Activated CD8-positive, alpha-beta memory T cell treated with anti-CD3 and anti-CD28 coated beads, Interleukin-2, amount 10 ng/mL, durations not matched to agents 7 days and 5 days (primary cell): ENCODE data around the gene CATSPER3. TPM values are rescaled to one million over a fixed set of nuclear protein-coding genes. Genes with fewer than 3 reads are reported as not detected.

Experiments
- ATAC-seq: fragments of 150-1000 bp; cut with Tn5 transposase; one replicate; pipeline ENCODE4 v1.10.0; 2021; ENCODE audit warnings: moderate library complexity
- CTCF ChIA-PET: fragments of 350-600 bp; sonication (Branson Sonifier 250); formaldehyde crosslinking; loops from one replicate; lab custom pipeline; 2021; ENCODE audit warnings: antibody characterized with exemption; lab: Charles Lee
- DNase-seq: peaks from one replicate; pipeline ENCODE4 v3.0.0-alpha.2; 2020
- H3K27ac Mint-ChIP-seq: one replicate; pipeline ENCODE4 v1.8.0; 2021; ENCODE audit warnings: mild to moderate bottlenecking, mixed read lengths
- H3K27me3 Mint-ChIP-seq: one replicate; pipeline ENCODE4 v1.8.0; 2021; ENCODE audit warnings: mixed read lengths
- H3K36me3 Mint-ChIP-seq: one replicate; pipeline ENCODE4 v1.8.0; 2021; ENCODE audit warnings: mild to moderate bottlenecking, mixed read lengths
- H3K4me1 Mint-ChIP-seq: one replicate; pipeline ENCODE4 v1.8.0; 2021; ENCODE audit warnings: mixed read lengths
- H3K4me3 Mint-ChIP-seq: one replicate; pipeline ENCODE4 v1.8.0; 2021; ENCODE audit warnings: mild to moderate bottlenecking, moderate library complexity, mixed read lengths
- H3K9me3 Mint-ChIP-seq: one replicate; pipeline ENCODE4 v1.8.0; 2022; ENCODE audit warnings: low read depth, mixed read lengths
- total RNA-seq, 2 experiments: library from RNA; stranded (reverse); gene quantifications; one replicate each; pipeline ENCODE4 v1.2.3, GENCODE V29; 2021

The CATSPER3 gene
- total RNA-seq, 2 experiments from 2014 or later: 0.61 to 0.82 TPM

DNA sequence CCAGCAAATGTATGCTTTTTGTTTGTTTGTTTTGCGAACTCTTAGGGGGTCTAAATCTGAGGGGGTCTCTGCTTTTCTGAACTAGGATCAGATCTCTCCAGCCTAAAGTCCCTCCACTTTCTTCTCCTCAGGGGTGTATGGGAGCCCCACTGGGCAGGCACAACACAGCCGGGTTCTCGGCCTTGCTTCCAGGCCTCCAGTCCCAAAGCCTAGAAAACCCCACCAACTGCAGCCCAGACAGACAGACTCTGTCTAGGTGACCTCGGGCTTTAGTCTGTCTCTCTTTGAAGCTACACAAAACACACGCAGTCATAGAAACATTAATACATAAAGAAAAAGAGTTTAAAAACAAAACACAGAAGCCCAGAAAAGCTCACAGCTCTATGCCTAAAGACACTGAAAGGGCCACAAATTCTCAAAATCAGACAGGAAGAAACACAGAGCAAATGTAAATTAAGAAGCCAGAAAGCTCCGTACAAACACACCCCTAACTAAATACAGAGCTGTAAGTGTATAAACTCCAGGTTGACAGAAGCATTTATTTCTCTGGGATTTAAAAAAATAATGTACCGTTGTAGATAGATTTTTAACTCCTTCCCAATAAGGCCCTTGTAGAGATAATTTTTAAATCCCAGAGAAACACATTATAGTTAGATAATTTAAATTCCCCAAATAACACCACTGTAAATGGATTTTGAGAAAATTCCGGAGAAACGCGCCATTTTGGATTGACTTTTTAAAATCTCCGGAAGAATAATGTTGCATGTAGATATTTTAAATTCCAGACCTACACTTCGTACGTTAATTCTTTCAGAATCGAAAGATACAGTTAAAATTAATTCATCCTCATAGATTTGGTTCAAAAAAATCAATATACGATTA lies 64.3 kb downstream of the CATSPER3 start:
- H3K27me3 Mint-ChIP-seq: peaks cover 79% of the 10 kb centered on the region
- H3K9me3 Mint-ChIP-seq: no peaks in the 10 kb centered on the region
- peaks cover 10% of the 10 kb centered on the region for H3K36me3 Mint-ChIP-seq
- no peak overlapping the region for H3K27ac Mint-ChIP-seq
- H3K4me1 Mint-ChIP-seq: peaks cover 33% of the 10 kb centered on the region
- DNase-seq (no peak), ATAC-seq (no peak)
- peak overlapping the region; percentile 48 for H3K4me3 Mint-ChIP-seq
- CTCF ChIA-PET: no interaction called here

DNA sequence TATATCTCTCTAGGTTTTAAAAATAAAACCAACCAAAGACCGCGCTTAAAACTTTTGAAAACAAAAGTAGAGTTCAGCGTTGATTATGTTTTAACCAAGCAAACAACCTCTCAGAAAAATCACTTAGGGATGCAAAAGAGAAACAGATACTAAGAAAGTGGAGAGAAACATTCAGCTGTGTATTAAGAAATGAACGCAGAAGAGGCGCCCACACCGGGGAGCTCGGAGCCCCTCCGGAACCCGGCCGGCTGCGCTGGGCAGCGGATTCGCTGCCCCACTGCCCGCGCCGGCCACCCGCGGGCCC lies 64.9 kb downstream of the CATSPER3 start:
- DNase-seq: no peak
- peaks cover 79% of the 10 kb centered on the region for H3K27me3 Mint-ChIP-seq
- H3K27ac Mint-ChIP-seq: no peak overlapping the region
- peaks cover 33% of the 10 kb centered on the region for H3K4me1 Mint-ChIP-seq
- CTCF ChIA-PET: no interaction called here
- peak overlapping the region; percentile 48 for H3K4me3 Mint-ChIP-seq
- peaks cover 8% of the 10 kb centered on the region for H3K36me3 Mint-ChIP-seq
- no peak for ATAC-seq
- H3K9me3 Mint-ChIP-seq: no peaks in the 10 kb centered on the region

DNA sequence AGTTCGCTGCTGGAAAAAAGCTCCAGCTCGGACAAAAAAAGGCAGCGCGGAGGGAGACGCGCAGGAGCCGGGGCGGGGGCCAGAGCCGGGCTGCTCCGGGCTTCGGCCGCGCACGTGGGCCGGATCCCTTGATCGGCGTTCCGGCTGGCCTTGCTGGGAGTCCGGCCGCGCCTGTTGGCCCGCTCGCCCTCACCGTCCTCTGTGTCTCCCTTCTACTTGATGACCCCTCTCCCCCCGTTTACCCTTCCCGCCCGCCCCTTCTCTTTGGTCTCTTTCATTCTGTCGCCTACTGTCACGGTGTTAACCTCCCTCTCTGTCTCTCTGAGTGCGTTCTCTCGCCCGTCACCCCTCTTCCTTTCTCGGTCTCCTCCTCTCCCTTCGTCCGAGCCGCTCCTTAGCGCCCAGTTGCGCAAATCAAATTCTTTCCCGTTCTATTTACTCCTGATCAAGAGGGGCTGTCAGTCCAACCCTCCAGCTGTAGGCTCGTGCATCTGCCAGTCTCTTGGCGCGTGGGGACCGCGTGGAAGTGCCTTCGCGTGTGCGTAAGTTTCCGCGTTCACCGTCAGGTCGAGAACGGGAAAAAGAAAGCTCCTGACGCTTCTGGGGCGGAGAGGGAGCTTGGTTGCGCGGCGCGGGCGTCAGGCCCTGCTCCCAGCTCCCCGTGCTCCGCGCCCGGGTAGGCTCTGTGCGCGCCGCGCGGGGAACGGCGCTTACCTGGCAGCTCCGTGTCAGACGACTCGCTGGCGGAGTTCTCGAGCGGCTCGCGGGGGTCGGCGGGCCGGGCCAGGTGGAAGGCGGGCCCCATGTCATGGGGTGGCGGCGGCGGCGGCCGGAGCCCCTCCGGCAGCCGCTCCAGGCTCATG lies 65.5 kb downstream of the CATSPER3 start:
- CTCF ChIA-PET: no interaction called here
- peak; percentile 15 for ATAC-seq
- H3K4me1 Mint-ChIP-seq: peaks cover 33% of the 10 kb centered on the region
- peak overlapping the region; percentile 59 for H3K4me3 Mint-ChIP-seq
- peaks cover 8% of the 10 kb centered on the region for H3K36me3 Mint-ChIP-seq
- H3K27ac Mint-ChIP-seq: no peak overlapping the region
- peaks cover 84% of the 10 kb centered on the region for H3K27me3 Mint-ChIP-seq
- no peak for DNase-seq
- no peaks in the 10 kb centered on the region for H3K9me3 Mint-ChIP-seq

DNA sequence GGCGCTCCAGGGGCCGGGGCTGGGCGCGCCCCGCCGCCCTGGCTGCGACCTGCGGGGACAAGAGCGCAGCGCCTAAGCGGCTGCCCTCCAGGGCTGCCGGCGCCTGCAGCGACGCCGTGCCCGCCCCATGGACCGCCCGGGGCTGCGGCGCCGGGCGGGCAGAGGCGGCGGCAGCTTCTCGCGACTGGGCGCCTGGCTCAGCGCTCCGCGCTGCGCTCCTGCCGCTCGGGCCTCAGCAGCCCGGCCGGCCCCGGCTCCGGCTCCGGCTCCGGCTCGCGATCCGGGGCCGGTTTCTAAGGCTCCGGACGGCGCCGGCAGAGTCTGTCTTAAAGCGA lies 66.2 kb downstream of the CATSPER3 start, which contains the start of gene PITX1:
Gene PITX1, minus strand, starts transcription at position 328 of the 335 bp plus-strand sequence. CDS start 347 bp downstream, outside the sequence.
- no peak for DNase-seq
- peak within 1 kb of the TSS; percentile 59 for H3K4me3 Mint-ChIP-seq
- peaks cover 88% of the 10 kb centered on the region for H3K27me3 Mint-ChIP-seq
- H3K27ac Mint-ChIP-seq: no peak within 1 kb of the TSS
- H3K9me3 Mint-ChIP-seq: no peaks in the 10 kb centered on the region
- H3K4me1 Mint-ChIP-seq: peaks cover 33% of the 10 kb centered on the region
- peaks cover 6% of the 10 kb centered on the region for H3K36me3 Mint-ChIP-seq
- CTCF ChIA-PET: no interaction called here
- ATAC-seq: peak; percentile 28

DNA sequence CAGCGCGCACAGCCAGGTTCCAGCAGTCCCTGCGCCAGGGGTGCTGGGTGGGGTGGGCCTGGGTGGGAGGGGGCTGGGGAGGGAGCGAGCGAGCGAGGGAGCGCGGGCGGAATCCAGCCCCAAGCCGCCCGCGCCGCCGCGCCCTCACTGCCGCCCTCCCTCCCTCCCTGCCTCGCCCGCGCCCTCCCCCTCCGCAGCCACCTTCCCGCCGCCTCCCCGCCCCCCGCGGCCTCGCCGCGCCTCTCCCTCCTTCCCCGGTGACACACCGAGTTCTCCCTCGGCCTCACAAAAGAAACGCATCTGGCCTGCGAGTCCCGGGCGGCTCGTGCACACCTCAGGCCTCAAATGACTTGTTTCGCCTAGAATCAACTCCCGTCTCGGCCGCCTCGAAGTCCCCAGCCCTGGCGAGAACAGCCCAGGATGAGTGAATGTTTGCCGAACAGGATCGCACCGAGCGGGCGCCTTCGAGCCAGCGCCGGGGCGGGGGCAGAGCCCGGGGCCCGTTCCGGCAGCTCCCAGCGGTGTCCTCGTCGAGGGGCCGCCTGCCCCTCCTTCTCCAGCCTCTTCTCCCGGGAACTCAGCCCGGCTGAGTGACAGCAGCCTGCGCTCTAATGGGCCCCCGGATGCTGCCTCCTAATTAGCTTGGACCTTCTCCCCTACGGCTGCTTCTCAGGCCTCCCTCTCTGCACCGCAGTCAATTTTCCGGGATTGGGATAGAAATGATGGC lies 66.7 kb downstream of the CATSPER3 start:
- CTCF ChIA-PET: no interaction called here

DNA sequence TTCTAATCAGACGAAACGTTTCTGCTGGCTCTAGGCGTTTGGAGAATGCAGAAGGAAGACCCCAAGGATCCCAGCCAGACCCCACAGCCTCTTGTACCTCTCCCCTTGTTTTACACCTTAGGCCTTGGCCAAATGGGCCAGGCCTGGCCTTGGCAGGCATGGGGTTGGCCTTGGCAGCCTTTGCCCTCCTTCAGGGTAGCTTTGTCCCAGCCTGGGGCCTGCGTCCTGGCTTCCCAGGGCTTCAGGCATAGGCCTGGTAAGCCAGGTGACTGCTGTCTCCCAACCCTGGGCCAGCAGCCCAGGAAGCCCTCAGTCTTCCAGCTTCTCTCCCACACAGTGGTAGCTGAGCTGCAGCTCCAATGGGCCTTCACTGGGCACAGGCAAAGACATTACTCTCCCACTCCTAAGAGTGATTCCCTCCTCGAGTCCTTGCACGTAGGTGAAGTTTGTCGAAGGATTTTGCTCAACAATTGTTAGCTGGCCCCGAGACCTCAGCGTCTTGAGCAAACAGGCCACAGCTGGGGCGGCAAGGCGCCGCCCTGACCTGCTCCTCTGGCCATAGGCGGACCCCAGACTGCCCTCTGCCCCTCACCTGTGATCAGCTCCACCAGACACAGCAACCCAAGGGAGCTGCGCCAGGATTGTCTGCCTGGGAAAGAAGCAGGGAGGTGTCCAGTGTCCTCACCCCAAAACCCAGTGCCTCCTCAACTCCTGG lies 67.4 kb downstream of the CATSPER3 start:
- ATAC-seq (no peak), DNase-seq (no peak)
- Mint-ChIP-seq H3K4me1 (peaks cover 27% of the 10 kb centered on the region), H3K36me3 (no peaks in the 10 kb centered on the region), H3K27ac (no peak overlapping the region), H3K9me3 (no peaks in the 10 kb centered on the region), H3K27me3 (peaks cover 79% of the 10 kb centered on the region), H3K4me3 (peak overlapping the region; percentile 26)
- CTCF ChIA-PET: no interaction called here

More for the DNA sequence above, 66.7 kb downstream of the CATSPER3 start:
- Mint-ChIP-seq H3K4me3 (peak overlapping the region; percentile 34), H3K27me3 (peaks cover 84% of the 10 kb centered on the region), H3K27ac (no peak overlapping the region), H3K9me3 (no peaks in the 10 kb centered on the region), H3K36me3 (peaks cover 4% of the 10 kb centered on the region), H3K4me1 (peaks cover 31% of the 10 kb centered on the region)
- peak; percentile 47 for DNase-seq
- peak; percentile 31 for ATAC-seq

DNA sequence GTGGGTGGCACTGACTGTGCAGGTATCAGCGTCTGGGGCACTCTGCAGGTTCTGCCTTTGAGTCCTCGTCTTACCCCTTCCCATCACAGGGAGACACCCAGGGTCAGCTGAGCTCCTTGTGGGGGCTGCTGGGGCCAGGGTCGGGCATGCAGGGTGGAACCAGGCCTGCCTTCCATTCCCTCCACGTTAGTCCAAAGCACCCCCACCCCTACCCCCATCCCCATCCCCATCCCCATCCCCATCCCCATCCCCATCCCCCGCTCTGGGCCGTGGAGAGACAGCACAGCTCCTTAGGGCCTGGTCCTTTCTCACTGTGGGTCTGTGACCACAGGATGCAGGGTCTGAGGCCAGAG lies 67.9 kb downstream of the CATSPER3 start:
- no peak overlapping the region for H3K27ac Mint-ChIP-seq
- H3K4me3 Mint-ChIP-seq: no peak overlapping the region
- H3K4me1 Mint-ChIP-seq: peaks cover 24% of the 10 kb centered on the region
- H3K27me3 Mint-ChIP-seq: peaks cover 79% of the 10 kb centered on the region
- no peaks in the 10 kb centered on the region for H3K36me3 Mint-ChIP-seq
- no peak for DNase-seq
- no peaks in the 10 kb centered on the region for H3K9me3 Mint-ChIP-seq
- CTCF ChIA-PET: no interaction called here
- ATAC-seq: no peak

DNA sequence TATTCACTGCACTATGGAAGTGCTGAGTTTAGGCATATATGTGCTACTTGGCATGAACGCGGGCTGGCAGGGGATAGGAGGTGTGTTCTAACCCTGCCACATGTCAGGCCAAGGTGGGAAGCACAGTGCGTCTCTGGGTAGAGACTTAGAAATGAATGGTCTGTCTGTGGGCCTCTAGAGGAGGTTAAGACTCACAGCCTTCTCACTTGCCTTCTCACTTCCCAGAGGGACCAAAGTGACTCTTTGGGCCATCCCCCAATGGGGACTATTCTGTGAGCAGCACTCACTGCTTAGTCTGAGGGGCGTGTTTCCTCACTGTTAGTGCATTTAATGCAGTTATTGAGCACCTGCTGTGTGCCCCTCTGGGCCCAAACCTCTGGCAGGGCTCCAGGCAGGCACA lies 68.7 kb downstream of the CATSPER3 start:
- Mint-ChIP-seq H3K27me3 (peaks cover 79% of the 10 kb centered on the region), H3K9me3 (no peaks in the 10 kb centered on the region), H3K36me3 (no peaks in the 10 kb centered on the region), H3K27ac (no peak overlapping the region), H3K4me3 (no peak overlapping the region), H3K4me1 (peaks cover 18% of the 10 kb centered on the region)
- ATAC-seq (no peak), DNase-seq (no peak)
- CTCF ChIA-PET: no interaction called here

DNA sequence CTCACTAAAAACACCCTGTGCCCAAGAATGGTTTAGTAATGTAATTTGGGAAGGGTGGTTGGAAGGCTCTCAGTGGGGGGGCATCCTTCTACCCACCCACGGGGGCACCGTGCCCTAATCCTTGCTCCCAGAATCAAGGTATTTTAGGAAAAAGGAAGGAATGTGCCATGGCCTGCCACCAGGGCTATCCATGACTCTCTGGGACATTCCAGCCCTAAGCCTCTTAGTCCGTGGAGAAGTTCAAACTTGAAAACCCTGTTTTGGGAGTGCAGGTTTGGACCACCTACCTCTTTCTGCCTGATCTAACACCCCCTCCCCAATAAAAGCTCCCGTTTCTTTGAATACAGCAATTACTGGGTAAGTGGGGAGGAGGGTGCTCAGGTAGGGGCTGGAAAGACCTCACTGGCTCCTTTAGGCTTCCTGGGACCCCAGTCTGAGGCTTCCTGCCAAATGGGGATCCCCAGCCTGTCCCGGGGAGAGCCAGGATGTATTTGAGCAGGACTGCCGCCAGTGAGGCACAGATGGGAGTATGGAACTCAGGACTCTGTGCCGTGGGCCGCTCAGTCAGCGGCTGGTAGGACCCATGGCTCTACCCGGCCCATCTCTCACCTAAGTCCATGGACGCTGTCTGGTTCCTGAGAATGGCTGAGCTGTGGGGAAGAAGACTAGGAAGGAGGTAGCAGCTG lies 70.0 kb downstream of the CATSPER3 start:
- H3K27me3 Mint-ChIP-seq: peaks cover 78% of the 10 kb centered on the region
- H3K27ac Mint-ChIP-seq: no peak overlapping the region
- H3K36me3 Mint-ChIP-seq: no peaks in the 10 kb centered on the region
- no peaks in the 10 kb centered on the region for H3K9me3 Mint-ChIP-seq
- peaks cover 11% of the 10 kb centered on the region for H3K4me1 Mint-ChIP-seq
- H3K4me3 Mint-ChIP-seq: no peak overlapping the region
- ATAC-seq (no peak), DNase-seq (no peak)
- CTCF ChIA-PET: no interaction called here

DNA sequence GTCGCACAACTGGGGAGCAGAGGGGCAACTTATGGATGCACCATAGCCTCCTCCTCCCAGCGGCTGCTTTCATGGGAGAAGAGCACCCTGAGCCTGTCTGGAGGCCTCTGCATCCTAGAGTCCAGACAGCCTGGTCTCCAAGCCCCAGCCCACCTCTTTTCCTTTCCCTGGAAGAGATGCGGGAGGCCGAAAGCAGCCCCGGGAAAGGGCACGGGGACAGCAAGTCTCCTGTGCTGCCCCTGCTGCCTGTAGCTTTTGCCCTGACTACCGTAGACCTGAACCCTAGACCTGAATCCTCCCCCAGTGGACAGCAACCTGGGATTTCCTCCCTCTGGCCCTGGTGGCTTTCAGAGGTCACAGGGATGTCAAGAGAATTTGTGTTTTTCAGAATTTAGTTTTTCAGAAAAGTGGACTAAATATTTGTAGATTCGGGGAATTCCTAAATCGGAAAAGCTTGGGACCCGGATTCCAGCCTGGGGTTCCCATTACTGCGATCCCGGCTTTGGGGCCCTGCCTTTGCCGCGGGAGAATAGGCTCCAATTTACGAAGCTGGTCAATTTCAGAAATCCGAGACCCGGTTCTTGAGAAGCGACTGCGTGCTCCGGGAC lies 70.6 kb downstream of the CATSPER3 start:
- Mint-ChIP-seq H3K4me3 (no peak overlapping the region), H3K4me1 (peaks cover 8% of the 10 kb centered on the region), H3K9me3 (no peaks in the 10 kb centered on the region), H3K36me3 (no peaks in the 10 kb centered on the region), H3K27ac (no peak overlapping the region), H3K27me3 (peaks cover 81% of the 10 kb centered on the region)
- DNase-seq (no peak), ATAC-seq (no peak)
- CTCF ChIA-PET: no interaction called here

DNA sequence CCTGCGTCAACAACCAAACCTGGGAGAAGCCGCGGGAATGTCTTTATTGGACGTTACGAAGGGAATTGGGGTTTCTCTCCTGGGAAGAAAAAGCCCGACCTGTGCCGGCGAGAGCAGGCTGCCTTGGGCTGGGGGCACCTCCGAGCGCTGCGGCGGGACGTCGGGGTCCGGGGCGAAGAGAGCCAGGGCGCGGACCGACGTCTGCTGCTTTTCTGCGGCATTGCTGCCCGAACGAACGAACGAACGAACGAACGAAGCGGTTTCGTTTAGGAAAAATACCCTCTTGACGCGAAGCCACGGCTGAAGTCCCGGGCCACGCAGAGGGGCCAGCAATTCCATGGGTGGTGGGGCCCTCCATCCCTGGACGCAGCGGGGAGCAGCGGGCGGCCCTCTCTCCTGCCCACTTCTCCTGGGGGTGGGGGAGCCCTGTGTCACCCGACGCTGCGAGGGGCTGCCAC lies 71.1 kb downstream of the CATSPER3 start:
- CTCF ChIA-PET: no interaction called here
- ATAC-seq (no peak), DNase-seq (no peak)
- Mint-ChIP-seq H3K27ac (no peak overlapping the region), H3K4me1 (peaks cover 7% of the 10 kb centered on the region), H3K27me3 (peaks cover 84% of the 10 kb centered on the region), H3K9me3 (no peaks in the 10 kb centered on the region), H3K36me3 (no peaks in the 10 kb centered on the region), H3K4me3 (no peak overlapping the region)
